Pulmonary artery endothelial cell (primary cell): ENCODE results near the gene KRT9. TPM values are rescaled to one million over a fixed set of nuclear protein-coding genes. Genes with fewer than 3 reads are reported as not detected.

Experiments
- total RNA-seq: library from RNA; depleted of rRNA; stranded (reverse); fragments of >200 nt; gene quantifications from 2 replicates; pipeline ENCODE4 v1.2.3, GENCODE V29; 2014

KRT9 gene
- total RNA-seq, 1 donor from 2014 or later, result not detected

Other genes with a start within 250 kb of the KRT9 start
- not detected in 2 replicates for gene KRT33A, start 221.2 kb downstream of the KRT9 start, total RNA-seq
- not detected in 2 replicates for gene KRT33B, start 202.2 kb downstream of the KRT9 start, total RNA-seq
- gene KRT34, start 189.8 kb downstream of the KRT9 start, total RNA-seq, result not detected in 2 replicates
- gene KRT31, start 174.5 kb downstream of the KRT9 start, total RNA-seq, result not detected in 2 replicates
- gene KRT37, start 147.5 kb downstream of the KRT9 start, total RNA-seq, result not detected in 2 replicates
- not detected in 2 replicates for gene KRT38, start 131.1 kb downstream of the KRT9 start, total RNA-seq
- gene KRT32, start 104.7 kb downstream of the KRT9 start, total RNA-seq, result not detected in 2 replicates
- not detected in 2 replicates for gene KRT35, start 90.9 kb downstream of the KRT9 start, total RNA-seq
- not detected in 2 replicates for gene KRT36, start 82.1 kb downstream of the KRT9 start, total RNA-seq
- gene KRT13, start 66.4 kb downstream of the KRT9 start, total RNA-seq, result not detected in 2 replicates
- gene KRT15, start 53.2 kb downstream of the KRT9 start, total RNA-seq, result 1.6 and 3.4 TPM in 2 replicates
- gene KRT19, start 43.8 kb downstream of the KRT9 start, total RNA-seq, result 63.6 and 81.6 TPM in 2 replicates
- 0.07 and 0.18 TPM in 2 replicates for gene KRT14, start 14.8 kb upstream of the KRT9 start, total RNA-seq
- 0.13 and 0.63 TPM in 2 replicates for gene KRT16, start 40.7 kb upstream of the KRT9 start, total RNA-seq
- gene KRT17, start 52.5 kb upstream of the KRT9 start, total RNA-seq, result 3.1 and 3.8 TPM in 2 replicates
- 66.4 and 81.1 TPM in 2 replicates for gene EIF1, start 116.8 kb upstream of the KRT9 start, total RNA-seq
- not detected in 2 replicates for gene GAST, start 140.3 kb upstream of the KRT9 start, total RNA-seq
- gene HAP1, start 162.6 kb upstream of the KRT9 start, total RNA-seq, result 0.07 and 0.18 TPM in 2 replicates
- 71.6 and 76.9 TPM in 2 replicates for gene JUP, start 214.7 kb upstream of the KRT9 start, total RNA-seq
- 49.1 and 59.4 TPM in 2 replicates for gene P3H4, start 239.9 kb upstream of the KRT9 start, total RNA-seq
- 139 and 196 TPM in 2 replicates for gene FKBP10, start 240.9 kb upstream of the KRT9 start, total RNA-seq